Fibroblast of pulmonary artery (primary cell): ENCODE results near the gene FBXO34.

Experiments used
- DNase-seq: peaks from one replicate; pipeline ENCODE4 v3.0.0-alpha.2; 2010; ENCODE audit warnings: low read depth
- H3K4me3 ChIP-seq: replicated peaks from 2 replicates; pipeline ENCODE4 v1.5.1; 2011; ENCODE audit warnings: low read depth, mild to moderate bottlenecking, control low read depth, low read length, moderate library complexity
- CTCF ChIP-seq: IDR thresholded peaks from 2 replicates; pipeline ENCODE4 v1.5.1; 2011; ENCODE audit warnings: mild to moderate bottlenecking, control low read depth, low read length, inconsistent platforms; ENCODE audit errors: missing control alignments

The FBXO34 gene

DNA sequence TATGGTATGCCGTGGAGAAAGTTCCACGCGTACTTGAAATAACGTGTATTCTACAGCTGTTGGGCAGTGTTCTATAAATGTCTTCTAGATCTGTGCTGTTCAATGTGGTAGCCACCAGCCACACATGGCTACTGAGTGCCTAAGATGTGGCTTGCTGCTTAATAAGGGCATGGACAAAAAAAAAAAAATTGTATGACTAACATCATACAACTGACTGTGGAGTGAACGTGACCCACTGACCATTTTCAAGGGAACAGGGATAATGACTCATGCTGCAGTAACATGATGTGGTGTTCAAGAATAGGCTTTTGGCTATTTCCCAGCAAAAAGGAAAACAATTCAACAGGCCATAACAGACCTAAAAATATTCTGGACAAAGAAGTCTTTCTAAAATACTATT is 127.5 kb downstream of the FBXO34 start:
- no peak for TF ChIP-seq CTCF
- DNase-seq = peak; percentile 98
- no peak overlapping the region for H3K4me3 ChIP-seq

DNA sequence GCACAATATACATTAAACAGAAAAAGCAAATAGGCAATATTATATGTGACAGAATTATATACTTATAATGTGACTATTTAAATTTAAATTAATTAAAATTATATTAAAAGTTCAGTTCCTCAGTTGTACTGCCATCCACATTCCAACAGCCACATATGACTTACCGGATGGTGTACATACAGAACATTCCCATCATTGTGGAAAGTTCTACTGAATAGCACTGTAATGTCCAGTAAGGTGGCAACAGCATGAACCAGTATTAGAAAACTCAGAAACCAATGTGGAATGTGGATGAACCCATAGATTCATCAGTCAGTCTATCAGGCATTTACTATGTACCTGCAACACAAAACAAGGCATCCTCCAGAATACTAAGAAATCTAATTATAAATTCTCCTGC is 128.0 kb downstream of the FBXO34 start:
- no peak for TF ChIP-seq CTCF
- DNase-seq = no peak
- no peak overlapping the region for H3K4me3 ChIP-seq

DNA sequence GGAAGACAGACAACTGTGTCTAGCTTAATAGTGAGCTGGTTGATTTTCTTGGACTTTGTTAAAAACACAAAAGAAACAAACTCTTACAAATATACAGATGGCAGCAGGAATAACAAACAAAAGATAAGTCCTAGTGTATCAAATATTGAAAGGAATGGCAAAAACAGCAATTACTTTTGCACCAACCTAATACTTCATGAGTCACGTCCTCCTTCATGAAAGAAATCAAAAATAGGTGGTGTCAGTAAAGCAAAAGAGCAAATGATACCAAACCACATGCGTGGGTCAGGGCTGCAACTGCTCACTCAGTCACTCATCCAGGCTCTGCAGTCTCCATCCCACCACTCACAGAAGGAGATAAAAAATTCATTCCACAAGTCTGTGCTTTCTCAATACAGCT is 128.6 kb downstream of the FBXO34 start:
- no peak for DNase-seq
- H3K4me3 ChIP-seq = no peak overlapping the region
- TF ChIP-seq CTCF = no peak

GRCh38 chr14:55401751-55402150 is 130.5 kb downstream of the FBXO34 start:
- H3K4me3 ChIP-seq = no peak overlapping the region
- DNase-seq = no peak
- no peak for TF ChIP-seq CTCF
